Stomach (tissue), 9 donors: Measurements from ENCODE around the gene ETS1. TPM values are rescaled to one million over a fixed set of nuclear protein-coding genes. Genes with fewer than 3 reads are reported as not detected.

Experiments used
- DNase-seq, 2 donors: peaks; one replicate each; pipeline versions ENCODE4 v3.0.0 to v3.0.0-alpha.2; 2013 to 2019
- H3K27ac ChIP-seq, 5 donors: fragments of 200-600 bp in 4 of 5; sonication (generic) in 4 of 5; one replicate each; pipeline ENCODE4 v1.5.1; 2013 to 2019; ENCODE audit warnings: mild to moderate bottlenecking in 1 of 5, moderate library complexity in 1 of 5
- H3K27me3 ChIP-seq, 3 donors: fragments of 200-600 bp; sonication (generic); one replicate each; pipeline ENCODE4 v1.5.1; 2017 to 2019; ENCODE audit warnings: mixed run types in 1 of 3
- H3K36me3 ChIP-seq, 4 donors: fragments of 200-600 bp; sonication (generic); 1 replicate in 3 of 4; 2 replicates in 1 of 4; pipeline ENCODE4 v1.5.1; 2016 to 2019
- H3K4me1 ChIP-seq, 4 donors: fragments of 200-600 bp; sonication (generic); one replicate each; pipeline ENCODE4 v1.5.1; 2016 to 2019
- H3K4me3 ChIP-seq, 4 donors: fragments of 200-600 bp; sonication (generic) in 3 of 4; one replicate each; pipeline ENCODE4 v1.5.1; 2016 to 2019; ENCODE audit warnings: mild to moderate bottlenecking in 1 of 4
- H3K9me3 ChIP-seq, 4 donors: fragments of 200-600 bp; sonication (generic); one replicate each; pipeline ENCODE4 v1.5.1; 2016 to 2019
- CTCF ChIP-seq, 7 experiments: fragments of 450-650 bp in 4 of 7; fragments of 200-600 bp in 3 of 7; sonication (generic) in 3 of 7; IDR thresholded peaks; one replicate each; pipeline ENCODE4 v1.5.1; 2016 to 2019; ENCODE audit warnings: antibody characterized with exemption in 7 of 7, control low read depth in 2 of 7, mild to moderate bottlenecking in 1 of 7
- EP300 ChIP-seq: sonication (generic); formaldehyde crosslinking; IDR thresholded peaks from one replicate; pipeline ENCODE4 v1.6.1; 2017; ENCODE audit warnings: antibody characterized with exemption
- POLR2A ChIP-seq, 4 donors: fragments of 450-650 bp; IDR thresholded peaks; one replicate each; pipeline ENCODE4 v1.6.1; 2016; ENCODE audit warnings: antibody characterized with exemption in 4 of 4, control low read depth in 2 of 4, mild to moderate bottlenecking in 1 of 4, moderate library complexity in 1 of 4
- POLR2AphosphoS5 ChIP-seq, 3 donors: sonication (generic); formaldehyde crosslinking; IDR thresholded peaks; one replicate each; pipeline ENCODE4 v1.6.1; 2016; ENCODE audit warnings: antibody characterized with exemption in 3 of 3
- WGBS, 5 donors: extraction: QIAGEN DNeasy Blood & Tissue Kit in 3 of 5; methylation state at CpG; one replicate each; pipeline versions ENCODE4 v1.1.5 to v1.1.7; 2013 to 2018; 5-methylcytosine and 5-hydroxymethylcytosine counted together
- intact Hi-C: fragments of 100-400 bp; cut with DNase I; formaldehyde crosslinking; loops from one replicate; pipeline ENCODE4 v1.15.1; 2023; ENCODE audit warnings: low total_unique reads
- polyA plus RNA-seq, 3 donors: library from polyadenylated mRNA; stranded (reverse); fragments of 200-250 nt; gene quantifications; one replicate each; pipeline ENCODE4 v1.2.3, GENCODE V29; 2013
- total RNA-seq, 5 donors: library from RNA; depleted of rRNA; stranded (reverse); fragments of >200 nt; gene quantifications; one replicate each; pipeline versions ENCODE4 v1.1.0 to v1.2.3, GENCODE V29; 2014 to 2016
- donor health status: healthy with polysubstance abuse.
- donor health status: Bipolar disorder and iron deficiency.
- donor health status: healthy.

The ETS1 gene
- total and polyA plus RNA-seq, 8 donors: 7.0 to 72.5 (median 22.5) TPM

GRCh38 chr11:128531588-128531987 lies 55.8 kb downstream of the ETS1 start:
- Histone ChIP-seq H3K9me3 (no peaks in the 10 kb centered on the region), H3K4me3 (no peak overlapping the region), H3K36me3 (no peaks in the 10 kb centered on the region), H3K27me3 (no peaks in the 10 kb centered on the region), H3K4me1 (peaks cover 0 to 8% (median 0%) of the 10 kb centered on the region in 4 donors), H3K27ac (no peak overlapping the region)
- WGBS, 5 donors: 83 to 89% (median 84%) methylated on average over 2 of the region's 2 CpGs
- intact Hi-C loops: no loop called here
- DNase-seq: no peak
- TF ChIP-seq POLR2AphosphoS5 (IDR thresholded peaks at IDR 0.05) (no peak), CTCF (IDR thresholded peaks at IDR 0.05) (no peak), EP300 (no peak), POLR2A (IDR thresholded peaks at IDR 0.05) (no peak)

GRCh38 chr11:128530118-128531074 lies 57.0 kb downstream of the ETS1 start:
- Histone ChIP-seq H3K36me3 (no peaks in the 10 kb centered on the region), H3K4me1 (peaks cover 0 to 8% (median 3%) of the 10 kb centered on the region in 4 donors), H3K27me3 (no peaks in the 10 kb centered on the region), H3K4me3 (no peak overlapping the region), H3K9me3 (no peaks in the 10 kb centered on the region), H3K27ac (peak overlapping the region in 3 of 5 donors; percentile 4 to 26 (median 25))
- TF ChIP-seq POLR2AphosphoS5 (IDR thresholded peaks at IDR 0.05) (peak in 1 of 3 donors; percentile 43), EP300 (no peak)
- WGBS, 5 donors: 74 to 89% (median 81%) methylated on average over 7 of the region's 7 CpGs
- peak; percentile 41 to 66 for DNase-seq
- intact Hi-C loops: no loop called here

GRCh38 chr11:128528294-128528693 lies 59.1 kb downstream of the ETS1 start:
- TF ChIP-seq EP300 (no peak), POLR2A (IDR thresholded peaks at IDR 0.05) (no peak), POLR2AphosphoS5 (IDR thresholded peaks at IDR 0.05) (no peak), CTCF (IDR thresholded peaks at IDR 0.05) (no peak)
- no peak overlapping the region for H3K27ac ChIP-seq
- DNase-seq: no peak
- 86 to 93% (median 93%) methylated on average over 2 of the region's 2 CpGs for WGBS, 5 donors
- no peaks in the 10 kb centered on the region for H3K27me3 ChIP-seq
- no peak overlapping the region for H3K4me3 ChIP-seq
- H3K36me3 ChIP-seq: no peaks in the 10 kb centered on the region
- H3K4me1 ChIP-seq: peaks cover 1 to 15% (median 10%) of the 10 kb centered on the region in 4 donors
- H3K9me3 ChIP-seq: no peaks in the 10 kb centered on the region
- intact Hi-C loops: loop anchor here (10.0 kb wide), 1 partner anchor 97 kb away; no protein-coding TSS in a partner anchor

GRCh38 chr11:128527046-128527445 lies 60.3 kb downstream of the ETS1 start:
- no peak overlapping the region for H3K4me3 ChIP-seq
- H3K27ac ChIP-seq: no peak overlapping the region
- H3K27me3 ChIP-seq: no peaks in the 10 kb centered on the region
- no peaks in the 10 kb centered on the region for H3K9me3 ChIP-seq
- no peaks in the 10 kb centered on the region for H3K36me3 ChIP-seq
- no peak for DNase-seq
- peaks cover 9 to 22% (median 16%) of the 10 kb centered on the region in 4 donors for H3K4me1 ChIP-seq
- intact Hi-C loops: loop anchor here (10.0 kb wide), 1 partner anchor 98 kb away; no protein-coding TSS in a partner anchor
- TF ChIP-seq POLR2A (IDR thresholded peaks at IDR 0.05): no peak
- TF ChIP-seq CTCF (IDR thresholded peaks at IDR 0.05): no peak
- 83 to 100% (median 92%) methylated on average over 2 of the region's 2 CpGs for WGBS, 5 donors
